Left ventricle myocardium inferior (tissue), 1 donor: Measurements from ENCODE around the gene DGCR2. TPM values are rescaled to one million over a fixed set of nuclear protein-coding genes. Genes with fewer than 3 reads are reported as not detected.

Experiments used
- DNase-seq: peaks from one replicate; pipeline ENCODE4 v3.0.0-alpha.2; 2020
- H3K27ac ChIP-seq: fragments of 200-600 bp; replicated peaks from 2 replicates; pipeline ENCODE4 v1.8.0; 2021
- H3K27me3 ChIP-seq: fragments of 200-600 bp; 2 replicates; pipeline ENCODE4 v1.8.0; 2021; ENCODE audit warnings: low read depth
- H3K36me3 ChIP-seq: fragments of 200-600 bp; 2 replicates; pipeline ENCODE4 v1.8.0; 2021
- H3K4me1 ChIP-seq: fragments of 200-600 bp; 2 replicates; pipeline ENCODE4 v1.8.0; 2021
- H3K4me3 ChIP-seq: fragments of 200-600 bp; 2 replicates; pipeline ENCODE4 v1.8.0; 2021; ENCODE audit warnings: mild to moderate bottlenecking, moderate library complexity
- H3K9me3 ChIP-seq: fragments of 200-600 bp; replicated peaks from 2 replicates; pipeline ENCODE4 v1.8.0; 2021
- CTCF ChIP-seq: fragments of 200-600 bp; IDR thresholded peaks from 2 replicates; pipeline ENCODE4 v1.8.0; 2021; ENCODE audit warnings: antibody characterized with exemption, mild to moderate bottlenecking, borderline replicate concordance
- intact Hi-C: fragments of 100-400 bp; cut with micrococcal nuclease; formaldehyde crosslinking; loops from one replicate; pipeline ENCODE4 v1.11.0; 2022
- total RNA-seq: library from RNA; stranded (reverse); fragmentation: NEBNext Ultra II Directional; extraction: Animal tissue kit (Norgen Biotek cat#: 25700); gene quantifications from one replicate; pipeline ENCODE4 v1.2.1, GENCODE V29; 2021
- donor health status: DM: no; HTN: yes; CAD: no; lungs with severe emphysema.

DGCR2 gene
- total RNA-seq, 1 donor from 2014 or later = 33.0 TPM

GRCh38 chr22:19069451-19069850 is 52.8 kb downstream of the DGCR2 start:
- no peak for DNase-seq
- Histone ChIP-seq H3K27ac (no peak overlapping the region), H3K4me1 (peaks cover 12% of the 10 kb centered on the region), H3K4me3 (no peak overlapping the region), H3K27me3 (no peaks in the 10 kb centered on the region), H3K36me3 (peaks cover 72% of the 10 kb centered on the region), H3K9me3 (no peaks in the 10 kb centered on the region)
- TF ChIP-seq CTCF = no peak
- intact Hi-C loops = no loop called here

DNA sequence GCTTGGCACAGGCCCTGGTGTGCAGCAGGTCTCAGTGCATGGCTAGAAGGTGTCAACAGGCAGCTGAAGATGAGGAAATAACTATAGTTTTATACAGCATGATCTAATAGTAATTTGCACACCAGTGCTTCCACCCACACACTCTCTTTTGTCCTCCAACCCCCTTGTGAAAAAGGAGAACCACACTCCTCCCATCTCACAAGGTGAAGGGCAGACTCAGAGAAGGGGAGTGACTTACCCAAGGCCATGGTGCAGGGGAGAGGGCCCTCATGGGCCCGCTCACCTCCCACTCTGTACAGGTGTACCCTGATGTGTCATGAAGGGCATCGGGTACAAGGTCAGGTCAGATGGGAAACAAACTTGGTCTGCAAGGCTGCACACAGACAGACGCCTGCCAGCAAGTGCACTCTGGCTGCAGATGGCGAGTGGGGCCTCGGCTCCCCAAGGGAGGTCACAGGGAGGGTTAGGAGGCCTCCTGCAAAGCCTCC is 53.4 kb downstream of the DGCR2 start:
- intact Hi-C loops = no loop called here
- no peak overlapping the region for H3K27ac ChIP-seq
- peaks cover 17% of the 10 kb centered on the region for H3K4me1 ChIP-seq
- TF ChIP-seq CTCF = no peak
- DNase-seq = no peak
- no peak overlapping the region for H3K4me3 ChIP-seq
- no peaks in the 10 kb centered on the region for H3K27me3 ChIP-seq
- H3K9me3 ChIP-seq = no peaks in the 10 kb centered on the region
- peaks cover 78% of the 10 kb centered on the region for H3K36me3 ChIP-seq

GRCh38 chr22:19067696-19068348 is 54.4 kb downstream of the DGCR2 start:
- Histone ChIP-seq H3K27ac (no peak overlapping the region), H3K9me3 (no peaks in the 10 kb centered on the region), H3K4me3 (no peak overlapping the region), H3K27me3 (no peaks in the 10 kb centered on the region), H3K36me3 (peaks cover 86% of the 10 kb centered on the region), H3K4me1 (peaks cover 23% of the 10 kb centered on the region)
- no peak for TF ChIP-seq CTCF
- DNase-seq = no peak
- intact Hi-C loops = no loop called here

- H3K36me3 ChIP-seq = peaks cover 92% of the 10 kb centered on the region
- no peak for TF ChIP-seq CTCF
- intact Hi-C loops = no loop called here
- no peak overlapping the region for H3K4me3 ChIP-seq
- no peaks in the 10 kb centered on the region for H3K27me3 ChIP-seq
- H3K9me3 ChIP-seq = no peaks in the 10 kb centered on the region
- no peak overlapping the region for H3K27ac ChIP-seq
- no peak for DNase-seq
- H3K4me1 ChIP-seq = peaks cover 31% of the 10 kb centered on the region
Observed at GRCh38 chr22:19066531-19067271, 55.5 kb downstream of the DGCR2 start.

DNA sequence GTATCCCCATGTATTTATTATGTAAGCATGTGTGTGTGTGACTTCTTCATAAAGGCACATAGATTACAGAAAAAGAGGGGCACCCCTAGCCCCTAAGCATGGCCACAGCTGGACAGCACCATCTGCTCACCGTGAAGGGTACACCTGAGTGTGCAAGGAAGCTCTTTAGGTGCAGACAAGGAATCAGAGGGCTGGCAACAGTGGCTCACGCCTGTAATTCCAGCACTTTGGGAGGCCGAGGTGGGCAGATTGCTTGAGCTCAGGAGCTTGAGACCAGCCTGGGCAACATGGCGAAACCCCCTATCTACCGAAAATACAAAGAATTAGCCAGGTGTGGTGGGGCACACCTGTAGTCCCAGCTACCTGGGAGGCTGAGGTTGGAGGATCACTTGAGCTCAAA is 56.3 kb downstream of the DGCR2 start:
- intact Hi-C loops = no loop called here
- Histone ChIP-seq H3K27ac (no peak overlapping the region), H3K27me3 (no peaks in the 10 kb centered on the region), H3K4me3 (no peak overlapping the region), H3K36me3 (peaks cover 93% of the 10 kb centered on the region), H3K9me3 (no peaks in the 10 kb centered on the region), H3K4me1 (peaks cover 29% of the 10 kb centered on the region)
- DNase-seq = no peak
- no peak for TF ChIP-seq CTCF
